ENCODE results near the gene APOA5.

DNA sequence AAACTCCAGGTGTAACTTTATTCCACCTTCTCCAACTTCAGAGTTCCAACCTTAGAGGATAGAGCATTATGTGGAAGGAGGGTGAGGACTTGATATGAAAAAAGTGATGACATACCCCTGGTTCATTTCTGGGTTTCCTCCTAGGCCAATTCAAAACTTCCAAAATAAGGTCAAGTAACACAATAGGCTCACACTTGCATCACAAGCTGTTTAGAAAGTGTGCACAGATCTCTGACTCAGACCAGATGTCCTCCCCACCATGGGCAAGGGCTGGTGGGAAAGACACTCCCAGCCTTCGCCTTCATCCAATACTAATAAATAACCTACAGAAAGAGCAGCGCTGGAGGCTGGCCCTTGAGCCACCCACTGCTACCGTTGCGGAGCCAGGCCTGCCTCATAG lies 13.1 kb downstream of the APOA5 start:
- TF ChIP-seq, protein P1, sequence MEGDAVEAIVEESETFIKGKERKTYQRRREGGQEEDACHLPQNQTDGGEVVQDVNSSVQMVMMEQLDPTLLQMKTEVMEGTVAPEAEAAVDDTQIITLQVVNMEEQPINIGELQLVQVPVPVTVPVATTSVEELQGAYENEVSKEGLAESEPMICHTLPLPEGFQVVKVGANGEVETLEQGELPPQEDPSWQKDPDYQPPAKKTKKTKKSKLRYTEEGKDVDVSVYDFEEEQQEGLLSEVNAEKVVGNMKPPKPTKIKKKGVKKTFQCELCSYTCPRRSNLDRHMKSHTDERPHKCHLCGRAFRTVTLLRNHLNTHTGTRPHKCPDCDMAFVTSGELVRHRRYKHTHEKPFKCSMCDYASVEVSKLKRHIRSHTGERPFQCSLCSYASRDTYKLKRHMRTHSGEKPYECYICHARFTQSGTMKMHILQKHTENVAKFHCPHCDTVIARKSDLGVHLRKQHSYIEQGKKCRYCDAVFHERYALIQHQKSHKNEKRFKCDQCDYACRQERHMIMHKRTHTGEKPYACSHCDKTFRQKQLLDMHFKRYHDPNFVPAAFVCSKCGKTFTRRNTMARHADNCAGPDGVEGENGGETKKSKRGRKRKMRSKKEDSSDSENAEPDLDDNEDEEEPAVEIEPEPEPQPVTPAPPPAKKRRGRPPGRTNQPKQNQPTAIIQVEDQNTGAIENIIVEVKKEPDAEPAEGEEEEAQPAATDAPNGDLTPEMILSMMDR (conservative IDR thresholded peaks at IDR 0.05; ENCODE audit: low read depth, low read length) = no peak
- no peak for TF ChIP-seq EZH2 (IDR thresholded peaks at IDR 0.05; ENCODE audit: low read length, unreplicated experiment)

Measured in PC-3 (cell line).